ENCODE data around the gene SPATA13.
A peak's percentile ranks its signal among the peaks of the same experiment; 100 is the strongest.

Gene SPATA13

GRCh38 chr13:24166561-24166960, 6.0 kb downstream of the SPATA13 start:
- DNase-seq, result no peak

- DNase-seq, result peak in 1 of 56 donors; percentile 20
Observed at GRCh38 chr13:24167666-24168391, 7.3 kb downstream of the SPATA13 start.

- DNase-seq, result peak in 1 of 56 donors; percentile 24
Observed at GRCh38 chr13:24168392-24168750, 7.9 kb downstream of the SPATA13 start.

- DNase-seq, result peak in 1 of 56 donors; percentile 20
Observed at GRCh38 chr13:24168979-24169378, 8.5 kb downstream of the SPATA13 start.

GRCh38 chr13:24172071-24172470, 11.6 kb downstream of the SPATA13 start:
- DNase-seq, result no peak

GRCh38 chr13:24173795-24174194, 13.3 kb downstream of the SPATA13 start:
- DNase-seq, result no peak

GRCh38 chr13:24175847-24176246, 15.3 kb downstream of the SPATA13 start:
- DNase-seq, result peak in 1 of 56 donors; percentile 11

GRCh38 chr13:24176351-24177101, 16.0 kb downstream of the SPATA13 start:
- DNase-seq, result peak in 8 of 56 donors; percentile 12 to 65 (median 24)

- no peak for DNase-seq
Observed at GRCh38 chr13:24178847-24179485, 18.4 kb downstream of the SPATA13 start.

GRCh38 chr13:24179486-24179850, 18.9 kb downstream of the SPATA13 start:
- DNase-seq, result no peak

GRCh38 chr13:24180750-24181377, 20.3 kb downstream of the SPATA13 start:
- no peak for DNase-seq

GRCh38 chr13:24181991-24182702, 21.6 kb downstream of the SPATA13 start:
- no peak for DNase-seq

- no peak for DNase-seq
Observed at GRCh38 chr13:24182703-24183081, 22.2 kb downstream of the SPATA13 start.

GRCh38 chr13:24183741-24184182, 23.2 kb downstream of the SPATA13 start:
- no peak for DNase-seq

- DNase-seq, result no peak
Observed at GRCh38 chr13:24184265-24184841, 23.8 kb downstream of the SPATA13 start.

GRCh38 chr13:24184882-24185281, 24.4 kb downstream of the SPATA13 start:
- no peak for DNase-seq

GRCh38 chr13:24185591-24186232, 25.2 kb downstream of the SPATA13 start:
- DNase-seq, result no peak

- DNase-seq, result peak in 1 of 56 donors; percentile 12
Observed at GRCh38 chr13:24187185-24187584, 26.7 kb downstream of the SPATA13 start.

GRCh38 chr13:24192057-24192810, 31.7 kb downstream of the SPATA13 start:
- DNase-seq, result no peak

GRCh38 chr13:24192811-24193162, 32.3 kb downstream of the SPATA13 start:
- DNase-seq, result no peak
